Islet of Langerhans (tissue), 1 donor: ENCODE data around the gene WDR5.
"Not testable (repeated sequence)": the region's sequence is repeated elsewhere in the genome, so short reads cannot be mapped to it uniquely, and the experiment has no call there.

Source experiments
- FAIRE-seq: peaks from one replicate; lab custom pipeline; 2011; peaks lifted over from hg19 to GRCh38; lab: Jason Lieb, UNC

WDR5 gene

GRCh38 chr9:134135343-134136117 lies at the start of gene WDR5:
WDR5 (plus strand) TSS chr9:134136082; CDS start chr9:134139878, 3,796 bp downstream.
- no peak for FAIRE-seq

- FAIRE-seq = no peak
Measured at GRCh38 chr9:134088063-134088725, 47.7 kb upstream of the WDR5 start.

GRCh38 chr9:134089972-134090371 lies 45.9 kb upstream of the WDR5 start:
- FAIRE-seq = no peak

- no peak for FAIRE-seq
Measured at GRCh38 chr9:134099123-134099761, 36.6 kb upstream of the WDR5 start.

GRCh38 chr9:134100040-134100439 lies 35.8 kb upstream of the WDR5 start:
- FAIRE-seq = no peak

GRCh38 chr9:134101133-134101532 lies 34.7 kb upstream of the WDR5 start:
- FAIRE-seq = not testable (repeated sequence)

GRCh38 chr9:134101623-134102149 lies 34.2 kb upstream of the WDR5 start:
- FAIRE-seq = no peak

GRCh38 chr9:134103391-134103998 lies 32.4 kb upstream of the WDR5 start:
- no peak for FAIRE-seq

GRCh38 chr9:134111064-134111463 lies 24.8 kb upstream of the WDR5 start:
- no peak for FAIRE-seq

GRCh38 chr9:134112561-134112960 lies 23.3 kb upstream of the WDR5 start:
- FAIRE-seq = no peak

GRCh38 chr9:134118972-134119371 lies 16.9 kb upstream of the WDR5 start:
- FAIRE-seq = not testable (repeated sequence)

- no peak for FAIRE-seq
Measured at GRCh38 chr9:134123764-134124128, 12.1 kb upstream of the WDR5 start.

GRCh38 chr9:134125413-134126095 lies 10.3 kb upstream of the WDR5 start:
- no peak for FAIRE-seq

GRCh38 chr9:134126373-134126772 lies 9.5 kb upstream of the WDR5 start:
- no peak for FAIRE-seq

- no peak for FAIRE-seq
Measured at GRCh38 chr9:134127065-134127580, 8.8 kb upstream of the WDR5 start.

GRCh38 chr9:134127616-134128015 lies 8.3 kb upstream of the WDR5 start:
- no peak for FAIRE-seq

- FAIRE-seq = no peak
Measured at GRCh38 chr9:134128727-134129679, 6.9 kb upstream of the WDR5 start.

- no peak for FAIRE-seq
Measured at GRCh38 chr9:134130503-134131375, 5.1 kb upstream of the WDR5 start.

- FAIRE-seq = no peak
Measured at GRCh38 chr9:134131471-134132207, 4.2 kb upstream of the WDR5 start.
